ENCODE results near the gene UQCRC1. TPM values are rescaled to one million over a fixed set of nuclear protein-coding genes. Genes with fewer than 3 reads are reported as not detected.

Gene UQCRC1
- total and polyA plus RNA-seq, 2 of the 8 experiments (the other 6 are each of a cell fraction or from before 2014, with no cell fraction given), result 310 to 720 TPM

GRCh38 chr3:48636149-48636655 is 26.8 kb upstream of the UQCRC1 start:
- Histone ChIP-seq H3K4ac (replicated peaks; ENCODE audit: insufficient read length, low read depth, low read length) (peak overlapping the region; percentile 27), H3K23ac (ENCODE audit: insufficient read length) (no peak overlapping the region), H3K4me2 (ENCODE audit: insufficient read depth in 1 of 2, low read depth in 2 of 2, low read length in 2 of 2) (peak overlapping the region; percentile 38 to 79), H3K27me3 (replicated peaks in 1 of 4; ENCODE audit: control insufficient read depth in 3 of 4, extremely low read depth in 1 of 4, insufficient read depth in 3 of 4, low read length in 3 of 4) (no peaks in the 10 kb centered on the region; a peak in 1 of 7 replicates), H2BK15ac (ENCODE audit: low read length) (no peak overlapping the region; the same call in 1 of the 2 replicates), H3K56ac (replicated peaks; ENCODE audit: insufficient read length, low read depth, low read length) (peak overlapping the region; percentile 87), H3K36me3 (ENCODE audit: control insufficient read depth in 2 of 4, insufficient read depth in 4 of 4, low read length in 3 of 4) (peaks cover 3 to 32% (median 18%) of the 10 kb centered on the region in 4 experiments; a peak in 6 of 8 replicates), H3K23me2 (ENCODE audit: low read depth, low read length) (peaks cover 2% of the 10 kb centered on the region; the same call in 1 of the 2 replicates), H3K9me3 (ENCODE audit: insufficient read depth in 2 of 2, low read depth in 1 of 2, low read length in 1 of 2) (no peaks in the 10 kb centered on the region), H3K18ac (ENCODE audit: extremely low read depth, low read length) (peak overlapping the region; percentile 78), H3K4me3 (ENCODE audit: extremely low read depth in 1 of 4, insufficient read depth in 2 of 4, low read depth in 3 of 4, low read length in 4 of 4) (peak overlapping the region; percentile 75 to 84 (median 84)), H3K27ac (ENCODE audit: low read depth, low read length) (peak overlapping the region; percentile 58; the same call in 1 of the 2 replicates), H2BK20ac (ENCODE audit: low read length) (no peak overlapping the region), H2AFZ (ENCODE audit: low read length) (0 out of 2 replicates have a peak overlapping the region, but pooled peaks have one; percentile 10), H4K20me1 (replicated peaks in 1 of 2; ENCODE audit: control insufficient read depth in 1 of 2, insufficient read depth in 2 of 2, low read length in 2 of 2) (peaks cover 3 to 26% of the 10 kb centered on the region in 2 experiments), H3K9ac (replicated peaks in 1 of 4; ENCODE audit: extremely low read depth in 1 of 4, low read depth in 3 of 4, low read length in 3 of 4) (peak overlapping the region in 2 of 4 experiments; percentile 42 to 56; a peak in 2 of 7 replicates), H2BK120ac (replicated peaks; ENCODE audit: low read depth, low read length) (no peak overlapping the region), H4K8ac (ENCODE audit: extremely low read depth, insufficient read depth, low read length) (peak overlapping the region; percentile 76; the same call in 1 of the 2 replicates), H2BK12ac (ENCODE audit: low read depth, low read length) (no peak overlapping the region; the same call in 1 of the 2 replicates), H2AK5ac (ENCODE audit: low read depth, low read length) (no peak overlapping the region), H3K4me1 (replicated peaks in 1 of 4; ENCODE audit: control insufficient read depth in 3 of 4, insufficient read depth in 4 of 4, low read length in 3 of 4) (peaks cover 3 to 6% (median 5%) of the 10 kb centered on the region in 4 experiments), H3K14ac (ENCODE audit: insufficient read length) (no peak overlapping the region), H4K5ac (ENCODE audit: insufficient read length, low read depth, low read length) (peak overlapping the region; percentile 78), H3K79me1 (ENCODE audit: low read depth, low read length) (peaks cover 7% of the 10 kb centered on the region), H3K79me2 (ENCODE audit: control insufficient read depth in 1 of 2, insufficient read depth in 2 of 2, low read length in 2 of 2) (peaks cover 0 to 9% of the 10 kb centered on the region in 2 experiments; a peak in 1 of 4 replicates), H4K91ac (replicated peaks; ENCODE audit: insufficient read length, low read length) (peak overlapping the region; percentile 83), H2BK5ac (ENCODE audit: low read depth, low read length) (peak overlapping the region; percentile 90)
- WGBS, 2 experiments (ENCODE audit: extremely low coverage in 1 of 2, insufficient coverage in 1 of 2, insufficient read length in 1 of 2, insufficient replicate concordance in 2 of 2, low coverage in 1 of 2, low lambda C conversion rate in 2 of 2, missing lambda C conversion rate in 1 of 2), result 44% methylated on average over 10 of the region's 10 CpGs; no CpG with 5 or more reads in 1 of the 2 experiments
- FAIRE-seq, result no peak
- DNase-seq (ENCODE audit: low read depth in 1 of 2, low spot score in 2 of 2), result no peak
- ChIA-PET CTCF (ENCODE audit: partially characterized antibody) (interaction anchor here (0.6 to 5.8 kb wide), 31 partner anchors 10 to 447 kb away, joined by 3 to 49 read pairs (median 4); partner anchors contain the start of genes CDC25A, CELSR3, PFKFB4 and TMEM89), POLR2A (ENCODE audit: partially characterized antibody) (interaction anchor here (0.5 to 9.8 kb wide), 24 partner anchors 9 to 385 kb away, joined by 3 to 111 read pairs (median 4); partner anchors contain the start of genes CELSR3, IP6K2, PFKFB4 and TMEM89)
- TF ChIP-seq CHD1 (IDR thresholded peaks at IDR 0.05; ENCODE audit: low read depth, low read length), result no peak
- TF ChIP-seq KDM5A (IDR thresholded peaks at IDR 0.05; ENCODE audit: low read length), result no peak
- TF ChIP-seq CREB1 (IDR thresholded peaks at IDR 0.05), result no peak
- TF ChIP-seq NRF1 (IDR thresholded peaks at IDR 0.05; ENCODE audit: low read depth, low read length), result no peak
- no peak for TF ChIP-seq POU5F1 (IDR thresholded peaks at IDR 0.05; ENCODE audit: low read depth, low read length)
- TF ChIP-seq SUZ12 (IDR thresholded peaks at IDR 0.05; ENCODE audit: low read length), result no peak
- no peak for TF ChIP-seq BCL11A (IDR thresholded peaks at IDR 0.05; ENCODE audit: low read depth in 2 of 2, low read length in 2 of 2)
- no peak for TF ChIP-seq SAP30 (IDR thresholded peaks at IDR 0.05; ENCODE audit: insufficient read depth, insufficient replicate concordance, low read length)
- no peak for TF ChIP-seq EGR1 (IDR thresholded peaks at IDR 0.05; ENCODE audit: borderline replicate concordance, low read depth, low read length)
- TF ChIP-seq CTBP2 (IDR thresholded peaks at IDR 0.05; ENCODE audit: borderline replicate concordance, insufficient read depth, insufficient read length, low read length), result no peak
- no peak for TF ChIP-seq RAD21 (IDR thresholded peaks at IDR 0.05 in 1 of 2, conservative IDR thresholded peaks at IDR 0.05 in 1 of 2; ENCODE audit: low read depth in 2 of 2, low read length in 2 of 2)
- no peak for TF ChIP-seq RFX5 (IDR thresholded peaks at IDR 0.05; ENCODE audit: borderline replicate concordance, low read depth, low read length)

Measured in H1 (cell line).